H1 (cell line): ENCODE data around the gene CSNK1G3. TPM values are rescaled to one million over a fixed set of nuclear protein-coding genes. Genes with fewer than 3 reads are reported as not detected.

ENCODE experiments used
- CTCF ChIA-PET: fragments of 300-600 bp; sonication (Branson Sonifier 250); formaldehyde crosslinking; loops from one replicate; lab custom pipeline; 2021; ENCODE audit not compliant: partially characterized antibody; lab: Charles Lee
- POLR2A ChIA-PET: fragments of 300-600 bp; sonication (Branson Sonifier 250); formaldehyde crosslinking; loops from one replicate; lab custom pipeline; 2021; ENCODE audit warnings: inconsistent platforms; ENCODE audit not compliant: partially characterized antibody; lab: Charles Lee
- DNase-seq, 2 experiments: peaks; one replicate each; pipeline versions ENCODE4 v3.0.0 to v3.0.0-alpha.2; 2010 to 2022; ENCODE audit warnings: low spot score in 2 of 2, low read depth in 1 of 2, mixed read lengths in 1 of 2
- FAIRE-seq: peaks from 2 replicates; lab custom pipeline; 2011; peaks lifted over from hg19 to GRCh38; lab: Jason Lieb, UNC
- H2AFZ ChIP-seq: 2 replicates; pipeline ENCODE4 v1.8.1; 2012; ENCODE audit warnings: low read length, inconsistent platforms
- H2AK5ac ChIP-seq: 2 replicates; pipeline ENCODE4 v1.6.1; 2013; ENCODE audit warnings: low read depth, low read length
- H2BK120ac ChIP-seq: replicated peaks from 2 replicates; pipeline ENCODE3; 2013; ENCODE audit warnings: low read depth, low read length, inconsistent platforms
- H2BK12ac ChIP-seq: 2 replicates; pipeline ENCODE4 v1.6.1; 2013; ENCODE audit warnings: low read depth, low read length
- H2BK15ac ChIP-seq: 2 replicates; pipeline ENCODE4 v1.6.1; 2013; ENCODE audit warnings: low read length
- H2BK20ac ChIP-seq: 2 replicates; pipeline ENCODE4 v1.6.1; 2013; ENCODE audit warnings: low read length
- H2BK5ac ChIP-seq: 2 replicates; pipeline ENCODE4 v1.6.1; 2013; ENCODE audit warnings: low read depth, low read length
- H3K14ac ChIP-seq: 2 replicates; pipeline ENCODE4 v1.6.1; 2013; ENCODE audit warnings: inconsistent platforms; ENCODE audit not compliant: insufficient read length
- H3K18ac ChIP-seq: 2 replicates; pipeline ENCODE4 v1.6.1; 2013; ENCODE audit warnings: low read length; ENCODE audit errors: extremely low read depth
- H3K23ac ChIP-seq: 2 replicates; pipeline ENCODE4 v1.6.1; 2013; ENCODE audit warnings: inconsistent platforms; ENCODE audit not compliant: insufficient read length
- H3K23me2 ChIP-seq: 2 replicates; pipeline ENCODE4 v1.6.1; 2013; ENCODE audit warnings: low read depth, low read length
- H3K27ac ChIP-seq: 2 replicates; pipeline ENCODE4 v1.6.1; 2011; ENCODE audit warnings: low read depth, low read length, inconsistent platforms
- H3K27me3 ChIP-seq, 4 experiments: replicated peaks in 1 of 4; 1 replicate in 1 of 4; 2 replicates in 3 of 4; pipeline versions ENCODE4 v1.6.1 to v1.8.1; 2011 to 2013; ENCODE audit warnings: low read length in 3 of 4, mild to moderate bottlenecking in 3 of 4, inconsistent platforms in 2 of 4, mixed read lengths in 2 of 4, moderate library complexity in 1 of 4; ENCODE audit not compliant: control insufficient read depth in 3 of 4, insufficient read depth in 3 of 4; ENCODE audit errors: extremely low read depth in 1 of 4
- H3K36me3 ChIP-seq, 4 experiments: 2 replicates each; pipeline versions ENCODE4 v1.6.1 to v1.8.1; 2011 to 2013; ENCODE audit warnings: mild to moderate bottlenecking in 4 of 4, low read length in 3 of 4, moderate library complexity in 2 of 4, control low read depth in 1 of 4, inconsistent platforms in 1 of 4; ENCODE audit not compliant: insufficient read depth in 4 of 4, control insufficient read depth in 2 of 4
- H3K4ac ChIP-seq: replicated peaks from 2 replicates; pipeline ENCODE3; 2013; ENCODE audit warnings: low read length, low read depth, mixed read lengths, inconsistent platforms; ENCODE audit not compliant: insufficient read length
- H3K4me1 ChIP-seq, 4 experiments: replicated peaks in 1 of 4; 1 replicate in 1 of 4; 2 replicates in 3 of 4; pipeline versions ENCODE4 v1.6.1 to v1.8.1; 2011 to 2013; ENCODE audit warnings: low read length in 3 of 4, inconsistent platforms in 2 of 4, mixed read lengths in 1 of 4; ENCODE audit not compliant: insufficient read depth in 4 of 4, control insufficient read depth in 3 of 4
- H3K4me2 ChIP-seq, 2 experiments: 2 replicates each; pipeline versions ENCODE4 v1.6.1 to v1.8.1; 2011 to 2013; ENCODE audit warnings: low read depth in 2 of 2, low read length in 2 of 2, control low read depth in 1 of 2, inconsistent platforms in 1 of 2, mild to moderate bottlenecking in 1 of 2; ENCODE audit not compliant: insufficient read depth in 1 of 2
- H3K4me3 ChIP-seq, 4 experiments: fragments of 200-600, 300-600 bp in 1 of 4; sonication (generic), shearing (Covaris generic), sonication (Bioruptor Twin) in 1 of 4; 2 replicates each; pipeline versions ENCODE4 v1.5.1 to v1.8.1; 2011 to 2016; ENCODE audit warnings: low read length in 4 of 4, low read depth in 3 of 4, control low read depth in 2 of 4, inconsistent platforms in 2 of 4, mild to moderate bottlenecking in 2 of 4, mixed read lengths in 1 of 4, moderate library complexity in 1 of 4; ENCODE audit not compliant: insufficient read depth in 2 of 4; ENCODE audit errors: extremely low read depth in 1 of 4
- H3K56ac ChIP-seq: replicated peaks from 2 replicates; pipeline ENCODE3; 2013; ENCODE audit warnings: low read depth, mild to moderate bottlenecking, mixed read lengths, low read length, inconsistent platforms; ENCODE audit not compliant: insufficient read length
- H3K79me1 ChIP-seq: 2 replicates; pipeline ENCODE4 v1.6.1; 2013; ENCODE audit warnings: low read depth, low read length, control low read depth
- H3K79me2 ChIP-seq, 2 experiments: 2 replicates each; pipeline versions ENCODE4 v1.6.1 to v1.8.1; 2012 to 2013; ENCODE audit warnings: low read length in 2 of 2, mild to moderate bottlenecking in 2 of 2, inconsistent platforms in 1 of 2; ENCODE audit not compliant: insufficient read depth in 2 of 2, control insufficient read depth in 1 of 2
- H3K9ac ChIP-seq, 4 experiments: replicated peaks in 1 of 4; 1 replicate in 1 of 4; 2 replicates in 3 of 4; pipeline versions ENCODE4 v1.6.1 to v1.8.1; 2011 to 2013; ENCODE audit warnings: low read depth in 3 of 4, low read length in 3 of 4, control low read depth in 2 of 4, mild to moderate bottlenecking in 2 of 4, moderate library complexity in 2 of 4, inconsistent platforms in 1 of 4; ENCODE audit errors: extremely low read depth in 1 of 4
- H3K9me3 ChIP-seq, 2 experiments: 2 replicates each; pipeline versions ENCODE4 v1.6.1 to v1.8.1; 2012 to 2013; ENCODE audit warnings: mild to moderate bottlenecking in 2 of 2, moderate library complexity in 2 of 2, control low read depth in 1 of 2, inconsistent platforms in 1 of 2, low read depth in 1 of 2, low read length in 1 of 2, mixed read lengths in 1 of 2; ENCODE audit not compliant: insufficient read depth in 2 of 2
- H4K20me1 ChIP-seq, 2 experiments: replicated peaks in 1 of 2; 2 replicates each; pipeline versions ENCODE3 to v1.8.1; 2011 to 2013; ENCODE audit warnings: inconsistent platforms in 2 of 2, low read length in 2 of 2, mild to moderate bottlenecking in 1 of 2; ENCODE audit not compliant: insufficient read depth in 2 of 2, control insufficient read depth in 1 of 2
- H4K5ac ChIP-seq: 2 replicates; pipeline ENCODE4 v1.6.1; 2013; ENCODE audit warnings: low read length, low read depth, mixed read lengths, inconsistent platforms; ENCODE audit not compliant: insufficient read length
- H4K8ac ChIP-seq: 2 replicates; pipeline ENCODE4 v1.8.0; 2013; ENCODE audit warnings: mild to moderate bottlenecking, moderate library complexity, low read length, inconsistent platforms; ENCODE audit not compliant: insufficient read depth; ENCODE audit errors: extremely low read depth
- H4K91ac ChIP-seq: replicated peaks from 2 replicates; pipeline ENCODE3; 2013; ENCODE audit warnings: low read length, mixed read lengths, inconsistent platforms; ENCODE audit not compliant: insufficient read length
- BACH1 ChIP-seq: IDR thresholded peaks from 2 replicates; pipeline ENCODE4 v1.6.1; 2012; ENCODE audit warnings: low read length, improper control_type of control experiment
- BCL11A ChIP-seq, 2 experiments: IDR thresholded peaks; one replicate each; pipeline ENCODE4 v1.6.1; 2011; ENCODE audit warnings: low read depth in 2 of 2, low read length in 2 of 2, mild to moderate bottlenecking in 2 of 2
- CBX5 ChIP-seq: fragments of 300-800, 300-1000 bp; sonication (generic); IDR thresholded peaks from 2 replicates; pipeline ENCODE4 v1.7.1; 2016; ENCODE audit warnings: antibody characterized with exemption, low read length, low read depth
- GTF2F1 ChIP-seq: IDR thresholded peaks from 2 replicates; pipeline ENCODE4 v1.6.1; 2012; ENCODE audit warnings: low read depth, low read length, improper control_type of control experiment, borderline replicate concordance
- HDAC2 ChIP-seq, 2 experiments: fragments of 300-600 bp in 1 of 2; sonication (generic) in 1 of 2; IDR thresholded peaks; 2 replicates each; pipeline ENCODE4 v1.6.1; 2011 to 2012; ENCODE audit warnings: low read depth in 2 of 2, low read length in 2 of 2, mild to moderate bottlenecking in 2 of 2, moderate library complexity in 2 of 2, borderline replicate concordance in 1 of 2, inconsistent platforms in 1 of 2
- KDM4A ChIP-seq: IDR thresholded peaks from one replicate; pipeline ENCODE4 v1.7.1; 2012; ENCODE audit warnings: low read depth, mild to moderate bottlenecking, moderate library complexity, low read length, inconsistent platforms; ENCODE audit not compliant: severe bottlenecking
- SIRT6 ChIP-seq: IDR thresholded peaks from one replicate; pipeline ENCODE4 v1.7.1; 2012; ENCODE audit warnings: low read length, inconsistent platforms
- TAF1 ChIP-seq: IDR thresholded peaks from 2 replicates; pipeline ENCODE4 v1.6.1; 2011; ENCODE audit warnings: mild to moderate bottlenecking, low read depth, low read length
- TAF7 ChIP-seq: optimal IDR thresholded peaks from 2 replicates; pipeline ENCODE3; 2011; ENCODE audit warnings: low read depth, mild to moderate bottlenecking, inconsistent platforms, low read length, moderate library complexity, borderline replicate concordance
- TBP ChIP-seq: IDR thresholded peaks from 2 replicates; pipeline ENCODE4 v1.6.1; 2011; ENCODE audit warnings: low read depth, low read length, improper control_type of control experiment
- WGBS, 2 experiments: shearing (Covaris generic) in 1 of 2; methylation state at CpG; one replicate each; pipeline versions ENCODE4 v1.1.6 to v1.1.7; 2013 to 2015; ENCODE audit warnings: low lambda C conversion rate in 2 of 2, mixed read lengths in 2 of 2, inconsistent platforms in 1 of 2, low coverage in 1 of 2, missing lambda C conversion rate in 1 of 2; ENCODE audit not compliant: insufficient replicate concordance in 2 of 2, insufficient coverage in 1 of 2, insufficient read length in 1 of 2; ENCODE audit errors: extremely low coverage in 1 of 2, missing lambda C conversion rate in 1 of 2; 5-methylcytosine and 5-hydroxymethylcytosine counted together
- polyA plus RNA-seq, 7 experiments: library from polyadenylated mRNA; depleted of rRNA in 3 of 7; stranded (reverse) in 5 of 7; unstranded in 2 of 7; fragments of >200 nt in 5 of 7; fragments of 200-250 nt in 2 of 7; gene quantifications; 1 replicate in 5 of 7; 2 replicates in 1 of 7; 4 replicates in 1 of 7; pipeline versions ENCODE4 v1.2.1 to v1.2.3, GENCODE V29; 2011 to 2013; ENCODE audit warnings: missing spikeins in 2 of 7, mixed read lengths in 2 of 7
- total RNA-seq: library from RNA; stranded (reverse); fragmentation: NEBNext Ultra II Directional; extraction: Animal tissue kit (Norgen Biotek cat#: 25700); gene quantifications from 2 replicates; pipeline ENCODE4 v1.2.1, GENCODE V29; 2021
- TF ChIP-seq, protein P1 (sequence below): IDR thresholded peaks from 2 replicates; pipeline ENCODE4 v1.6.1; 2011; ENCODE audit warnings: low read depth, mild to moderate bottlenecking, low read length; ENCODE audit not compliant: insufficient read depth

Gene CSNK1G3
- total and polyA plus RNA-seq, 2 of the 8 experiments (the other 6 are each of a cell fraction or from before 2014, with no cell fraction given), result 10.6 to 58.9 TPM

DNA sequence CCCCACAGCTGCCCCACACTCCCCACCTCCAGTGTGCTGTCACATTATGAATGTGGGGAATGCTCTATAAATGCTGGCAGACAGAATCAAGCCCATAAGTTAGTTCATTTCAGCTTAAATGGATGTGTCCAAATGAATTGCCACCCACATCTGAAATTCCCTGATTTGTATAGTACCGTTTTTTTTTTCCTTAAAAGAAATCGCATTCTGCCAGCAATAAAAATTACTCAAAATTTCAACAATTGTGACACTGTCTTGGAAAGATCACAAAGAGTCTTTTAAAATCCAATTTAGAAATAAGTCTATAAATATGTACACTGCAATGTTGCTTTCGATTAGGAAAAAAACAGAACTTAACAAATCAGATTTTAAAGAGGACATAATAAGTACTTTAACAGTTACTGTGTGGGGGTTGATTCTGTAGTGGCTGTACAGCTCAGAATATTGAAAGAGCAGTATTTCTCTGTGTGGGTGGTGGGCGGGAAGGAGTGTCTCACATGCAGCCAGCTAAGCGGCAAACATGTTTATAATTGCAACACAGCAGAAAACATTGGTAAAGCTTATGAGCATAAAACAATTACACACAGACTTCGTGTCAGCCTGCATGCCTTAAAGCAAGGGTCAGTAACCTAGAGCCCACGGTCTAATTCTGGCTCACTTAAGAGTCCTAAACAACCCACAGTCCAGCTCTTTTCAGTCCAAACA is 24.9 kb upstream of the CSNK1G3 start:
- POLR2A ChIA-PET, result interaction anchor here (0.6 kb wide), 1 partner anchor 20 kb away, joined by 3 read pairs; no protein-coding TSS in a partner anchor
- CTCF ChIA-PET, result interaction anchor here (0.9 to 1.7 kb wide), 4 partner anchors 9 to 89 kb away, joined by 3 to 5 read pairs (median 3); no protein-coding TSS in a partner anchor
- Histone ChIP-seq H3K56ac (no peak overlapping the region), H3K79me1 (no peaks in the 10 kb centered on the region), H2BK12ac (no peak overlapping the region; the same call in 1 of the 2 replicates), H2BK20ac (no peak overlapping the region), H3K27me3 (no peaks in the 10 kb centered on the region), H3K23me2 (no peaks in the 10 kb centered on the region), H4K5ac (no peak overlapping the region), H4K91ac (no peak overlapping the region), H3K9ac (no peak overlapping the region), H3K4ac (no peak overlapping the region), H2BK120ac (no peak overlapping the region), H3K4me2 (no peak overlapping the region), H3K79me2 (no peaks in the 10 kb centered on the region), H4K8ac (no peak overlapping the region), H3K14ac (no peak overlapping the region), H2BK5ac (no peak overlapping the region), H4K20me1 (no peaks in the 10 kb centered on the region), H2AFZ (no peak overlapping the region), H3K4me3 (no peak overlapping the region), H3K9me3 (no peaks in the 10 kb centered on the region), H3K36me3 (no peaks in the 10 kb centered on the region), H3K27ac (no peak overlapping the region), H3K4me1 (no peaks in the 10 kb centered on the region), H2BK15ac (no peak overlapping the region), H2AK5ac (no peak overlapping the region), H3K23ac (no peak overlapping the region), H3K18ac (no peak overlapping the region)
- WGBS, 2 experiments, result 80% methylated on average over 7 of the region's 7 CpGs; no CpG with 5 or more reads in 1 of the 2 experiments
- no peak for FAIRE-seq
- DNase-seq, result no peak
- TF ChIP-seq BACH1 (no peak), TBP (no peak), BCL11A (IDR thresholded peaks at IDR 0.05; ENCODE audit: low read depth in 2 of 2, low read length in 2 of 2) (no peak), TAF7 (no peak), TAF1 (no peak), GTF2F1 (no peak), KDM4A (no peak), HDAC2 (IDR thresholded peaks at IDR 0.05; ENCODE audit: borderline replicate concordance in 1 of 2, low read depth in 2 of 2, low read length in 2 of 2) (no peak), SIRT6 (no peak), CBX5 (no peak)
- TF ChIP-seq, protein P1, sequence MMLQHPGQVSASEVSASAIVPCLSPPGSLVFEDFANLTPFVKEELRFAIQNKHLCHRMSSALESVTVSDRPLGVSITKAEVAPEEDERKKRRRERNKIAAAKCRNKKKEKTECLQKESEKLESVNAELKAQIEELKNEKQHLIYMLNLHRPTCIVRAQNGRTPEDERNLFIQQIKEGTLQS, result no peak
